AG04450 (cell line): ENCODE results near the gene CCDC88B. TPM values are rescaled to one million over a fixed set of nuclear protein-coding genes. Genes with fewer than 3 reads are reported as not detected.

ENCODE experiments used
- CTCF ChIA-PET: fragments of 300-600, 350-600 bp; formaldehyde crosslinking; extraction: SDS; loops from one replicate; lab custom pipeline; 2022; ENCODE audit warnings: antibody characterized with exemption, inconsistent platforms; lab: Charles Lee
- POLR2A ChIA-PET: fragments of 350-600 bp; formaldehyde crosslinking; extraction: SDS; loops from one replicate; lab custom pipeline; 2021; ENCODE audit warnings: antibody characterized with exemption, inconsistent platforms; lab: Yijun Ruan, JAX
- DNase-seq: peaks from one replicate; pipeline ENCODE4 v3.0.0-alpha.2; 2011; ENCODE audit warnings: low read depth, low spot score
- H3K27ac ChIP-seq: one replicate; pipeline ENCODE4 v1.5.1; 2012; ENCODE audit warnings: low read depth, low read length, control low read depth
- H3K27me3 ChIP-seq: one replicate; pipeline ENCODE4 v1.6.0; 2012; ENCODE audit warnings: low read length; ENCODE audit not compliant: control insufficient read depth, insufficient read depth
- H3K4me3 ChIP-seq: 2 replicates; pipeline ENCODE4 v1.5.1; 2011; ENCODE audit warnings: mild to moderate bottlenecking, low read depth, low read length, control low read depth
- H3K9me3 ChIP-seq: 2 replicates; pipeline ENCODE4 v1.5.1; 2012; ENCODE audit warnings: low read length; ENCODE audit not compliant: control insufficient read depth, insufficient read depth
- polyA plus RNA-seq: library from polyadenylated mRNA; depleted of rRNA; stranded (reverse); fragments of >200 nt; gene quantifications from 2 replicates; pipeline ENCODE4 v1.2.3, GENCODE V29; 2011
- TF ChIP-seq, protein P1 (sequence below): IDR thresholded peaks from 2 replicates; pipeline ENCODE4 v1.5.1; 2011; ENCODE audit warnings: low read depth, low read length, control low read depth, inconsistent platforms

The CCDC88B gene
- polyA plus RNA-seq, 1 experiment, result 1.4 TPM

DNA sequence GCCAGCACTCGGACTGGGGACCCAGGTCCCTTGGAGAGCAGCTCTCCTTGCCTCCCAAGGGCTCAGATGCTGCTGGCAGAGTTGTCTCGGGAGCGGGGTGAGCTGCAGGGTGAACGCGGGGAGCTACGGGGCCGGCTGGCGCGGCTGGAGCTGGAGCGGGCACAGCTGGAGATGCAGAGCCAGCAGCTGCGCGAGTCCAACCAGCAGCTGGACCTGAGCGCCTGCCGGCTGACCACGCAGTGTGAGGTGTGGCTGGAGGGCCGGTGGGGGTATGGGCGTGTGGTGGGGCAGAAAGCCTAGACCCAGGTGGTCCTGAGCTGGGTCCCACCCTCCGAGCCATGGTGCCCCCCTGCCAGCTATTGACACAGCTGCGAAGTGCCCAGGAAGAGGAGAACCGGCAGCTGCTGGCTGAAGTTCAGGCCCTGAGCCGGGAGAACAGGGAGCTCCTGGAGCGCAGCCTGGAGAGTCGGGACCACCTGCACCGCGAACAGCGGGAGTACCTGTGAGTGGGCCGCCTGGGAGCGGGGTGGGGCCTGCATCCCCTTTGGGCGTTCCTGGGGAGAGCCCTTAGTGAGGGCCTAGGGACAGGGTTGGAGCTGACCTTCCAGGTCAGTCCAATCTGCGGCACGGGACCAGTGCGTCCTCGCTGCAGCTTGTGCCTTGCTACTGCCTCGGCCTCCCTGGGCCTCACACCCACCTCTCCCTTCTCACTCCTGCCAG lies 13.2 kb downstream of the CCDC88B start:
- ChIA-PET CTCF (interaction anchor here (1.0 to 5.8 kb wide), 4 partner anchors 11 to 168 kb away, joined by 3 to 86 read pairs (median 6); partner anchors contain the start of gene CCDC88B), POLR2A (interaction anchor here (0.5 to 1.3 kb wide), 2 partner anchors 35 to 608 kb away, joined by 4 to 5 read pairs; partner anchors contain the start of genes PRDX5 and TRMT112)
- Histone ChIP-seq H3K9me3 (no peaks in the 10 kb centered on the region), H3K27me3 (no peaks in the 10 kb centered on the region), H3K4me3 (no peak overlapping the region), H3K27ac (no peak overlapping the region)
- DNase-seq, result no peak
- TF ChIP-seq, protein P1, sequence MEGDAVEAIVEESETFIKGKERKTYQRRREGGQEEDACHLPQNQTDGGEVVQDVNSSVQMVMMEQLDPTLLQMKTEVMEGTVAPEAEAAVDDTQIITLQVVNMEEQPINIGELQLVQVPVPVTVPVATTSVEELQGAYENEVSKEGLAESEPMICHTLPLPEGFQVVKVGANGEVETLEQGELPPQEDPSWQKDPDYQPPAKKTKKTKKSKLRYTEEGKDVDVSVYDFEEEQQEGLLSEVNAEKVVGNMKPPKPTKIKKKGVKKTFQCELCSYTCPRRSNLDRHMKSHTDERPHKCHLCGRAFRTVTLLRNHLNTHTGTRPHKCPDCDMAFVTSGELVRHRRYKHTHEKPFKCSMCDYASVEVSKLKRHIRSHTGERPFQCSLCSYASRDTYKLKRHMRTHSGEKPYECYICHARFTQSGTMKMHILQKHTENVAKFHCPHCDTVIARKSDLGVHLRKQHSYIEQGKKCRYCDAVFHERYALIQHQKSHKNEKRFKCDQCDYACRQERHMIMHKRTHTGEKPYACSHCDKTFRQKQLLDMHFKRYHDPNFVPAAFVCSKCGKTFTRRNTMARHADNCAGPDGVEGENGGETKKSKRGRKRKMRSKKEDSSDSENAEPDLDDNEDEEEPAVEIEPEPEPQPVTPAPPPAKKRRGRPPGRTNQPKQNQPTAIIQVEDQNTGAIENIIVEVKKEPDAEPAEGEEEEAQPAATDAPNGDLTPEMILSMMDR, result no peak

DNA sequence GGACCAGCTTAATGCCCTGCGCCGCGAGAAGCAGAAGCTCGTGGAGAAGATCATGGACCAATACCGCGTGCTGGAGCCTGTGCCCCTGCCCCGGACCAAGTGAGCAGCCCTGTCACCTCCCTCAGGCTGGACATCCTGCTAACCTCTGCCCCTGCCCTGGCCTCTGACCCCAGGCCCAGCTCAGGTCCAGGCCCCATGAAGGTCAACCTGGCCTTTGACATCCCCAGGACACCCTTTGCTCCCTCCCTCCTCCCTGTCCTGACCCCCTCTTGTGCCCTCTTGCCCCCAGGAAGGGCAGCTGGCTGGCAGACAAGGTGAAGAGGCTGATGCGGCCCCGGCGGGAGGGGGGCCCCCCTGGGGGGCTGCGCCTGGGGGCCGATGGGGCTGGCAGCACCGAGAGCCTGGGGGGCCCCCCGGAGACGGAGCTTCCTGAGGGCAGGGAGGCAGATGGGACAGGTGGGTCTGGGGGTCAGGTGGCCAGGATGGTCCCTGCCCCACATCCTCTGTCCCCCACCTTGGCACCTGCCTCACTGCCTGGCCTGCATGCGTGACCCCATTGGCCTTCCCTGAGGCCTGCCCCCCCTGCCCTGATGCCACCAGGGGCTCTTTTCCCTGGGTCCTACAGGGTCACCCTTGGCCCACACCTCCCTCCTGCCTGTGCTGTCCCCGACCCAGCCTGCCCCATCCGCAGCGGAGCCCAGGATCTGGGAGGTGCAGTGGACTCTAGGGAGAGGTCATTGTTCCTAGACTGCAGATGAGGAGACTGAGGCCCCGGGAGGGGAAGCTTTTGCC lies 13.9 kb downstream of the CCDC88B start:
- DNase-seq, result no peak
- no peak overlapping the region for H3K27ac ChIP-seq
- ChIA-PET CTCF (interaction anchor here (0.8 to 5.8 kb wide), 20 partner anchors 8 to 687 kb away, joined by 3 to 86 read pairs (median 10); partner anchors contain the start of genes CCDC88B, PRDX5, SAC3D1 and TRMT112), POLR2A (interaction anchor here (0.5 kb wide), 1 partner anchor 607 kb away, joined by 5 read pairs; no protein-coding TSS in a partner anchor)
- H3K27me3 ChIP-seq, result no peaks in the 10 kb centered on the region
- H3K9me3 ChIP-seq, result no peaks in the 10 kb centered on the region
- H3K4me3 ChIP-seq, result no peak overlapping the region
- TF ChIP-seq, protein P1, result no peak

DNA sequence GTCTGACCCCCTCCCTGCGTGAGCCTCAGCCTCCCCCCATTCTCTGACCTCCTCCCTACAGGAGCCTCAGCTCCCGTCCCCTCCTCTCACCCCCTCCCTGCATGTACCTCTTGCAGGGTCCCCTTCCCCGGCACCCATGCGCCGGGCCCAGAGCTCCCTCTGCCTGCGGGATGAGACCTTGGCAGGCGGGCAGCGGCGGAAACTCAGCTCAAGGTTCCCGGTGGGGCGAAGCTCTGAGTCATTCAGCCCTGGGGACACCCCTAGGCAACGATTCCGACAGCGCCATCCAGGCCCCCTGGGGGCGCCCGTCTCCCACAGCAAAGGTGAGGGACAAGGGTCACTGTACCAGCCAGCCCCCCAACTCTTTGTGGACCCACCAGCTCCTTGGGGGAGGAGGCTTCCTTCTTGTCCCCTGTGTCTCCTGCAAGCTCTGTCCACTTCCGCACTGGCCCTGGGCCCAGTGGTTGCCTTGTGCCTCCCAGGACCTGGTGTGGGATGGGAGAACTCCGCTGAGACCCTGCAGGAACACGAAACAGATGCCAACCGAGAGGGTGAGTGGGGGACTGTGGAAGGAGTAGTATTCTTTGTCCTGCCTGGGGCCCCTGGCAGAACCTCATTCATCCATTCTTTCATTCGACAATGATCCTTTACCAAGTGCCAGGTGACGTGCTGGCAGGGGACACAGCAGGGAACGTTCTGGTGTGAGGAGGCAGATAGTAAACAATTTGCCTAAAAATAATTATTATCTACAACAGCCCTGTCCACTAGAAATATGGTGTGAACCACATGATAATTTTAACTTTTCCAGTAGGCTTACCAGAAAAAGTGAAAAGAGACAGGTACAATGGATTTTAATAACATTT lies 15.3 kb downstream of the CCDC88B start:
- POLR2A ChIA-PET, result interaction anchor here (0.5 to 1.1 kb wide), 9 partner anchors 13 to 1628 kb away, joined by 3 to 11 read pairs (median 4); partner anchors contain the start of genes PRDX5 and TRMT112
- peak overlapping the region; percentile 51 for H3K4me3 ChIP-seq
- DNase-seq, result peak; percentile 39
- H3K27ac ChIP-seq, result no peak overlapping the region
- TF ChIP-seq, protein P1, result peak; percentile 83
- no peaks in the 10 kb centered on the region for H3K27me3 ChIP-seq
- H3K9me3 ChIP-seq, result no peaks in the 10 kb centered on the region; the same call in 1 of the 2 replicates
- CTCF ChIA-PET, result interaction anchor here (0.5 to 5.8 kb wide), 46 partner anchors 9 to 687 kb away, joined by 3 to 86 read pairs (median 5); partner anchors contain the start of genes CCDC88B, GPR137, PRDX5 and SAC3D1

DNA sequence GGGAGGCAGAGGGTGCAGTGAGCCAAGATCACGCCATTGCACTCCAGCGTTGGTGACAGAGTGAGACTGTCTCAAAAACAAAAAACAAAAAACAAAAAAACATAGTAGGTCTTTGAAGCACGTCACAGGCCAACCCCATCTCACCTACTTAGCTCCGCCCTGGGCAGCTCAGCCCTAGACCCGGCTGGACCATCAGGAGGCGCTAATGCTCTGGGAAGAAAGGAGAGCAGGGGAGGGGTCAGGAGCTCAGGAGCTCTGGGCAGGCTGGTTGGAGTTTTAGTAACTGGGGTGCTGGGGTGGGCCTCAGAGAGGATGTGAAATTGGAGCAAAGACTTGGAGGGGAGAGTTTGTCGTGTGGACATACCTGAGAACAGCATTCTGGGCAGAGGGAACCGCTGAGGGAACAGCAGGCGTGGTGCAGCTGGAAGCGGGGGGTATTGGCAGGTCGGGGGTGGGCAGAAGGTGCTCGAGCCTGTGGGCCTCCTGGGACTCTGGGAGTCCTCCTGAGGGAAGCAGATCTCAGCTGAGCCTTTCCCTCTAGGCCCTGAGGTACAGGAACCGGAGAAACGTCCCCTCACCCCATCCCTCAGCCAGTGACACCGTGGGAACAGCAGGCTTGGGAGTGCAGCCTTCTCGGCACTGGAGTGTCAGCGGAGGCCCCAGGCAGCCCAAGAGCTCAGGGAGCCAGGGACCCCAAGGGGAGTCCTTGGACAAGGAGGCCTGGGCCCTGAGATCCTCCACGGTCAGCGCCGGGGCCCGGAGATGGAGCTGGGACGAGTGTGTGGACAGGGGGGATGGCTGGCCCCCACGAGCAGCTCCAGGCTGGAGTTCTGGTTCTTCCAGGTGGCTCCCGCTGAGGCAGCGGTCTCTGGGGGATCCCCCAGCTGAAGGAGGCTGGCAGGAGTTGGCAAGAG lies 16.8 kb downstream of the CCDC88B start:
- no peaks in the 10 kb centered on the region; the same call in 1 of the 2 replicates for H3K9me3 ChIP-seq
- TF ChIP-seq, protein P1, result peak; percentile 45
- CTCF ChIA-PET, result interaction anchor here (0.5 to 5.8 kb wide), 13 partner anchors 7 to 107 kb away, joined by 3 to 86 read pairs (median 10); partner anchors contain the start of genes CCDC88B, PRDX5 and TRMT112
- no peak overlapping the region for H3K4me3 ChIP-seq
- H3K27me3 ChIP-seq, result no peaks in the 10 kb centered on the region
- POLR2A ChIA-PET, result no interaction called here
- no peak for DNase-seq
- H3K27ac ChIP-seq, result no peak overlapping the region
